ENCODE measurements around the gene TXNL4A.

- TF ChIP-seq CTCF (IDR thresholded peaks at IDR 0.05; ENCODE audit: borderline replicate concordance, extremely low read depth, low read length, poor library complexity, severe bottlenecking) (no peak), EZH2 (IDR thresholded peaks at IDR 0.05; ENCODE audit: borderline replicate concordance, low read depth, low read length, severe bottlenecking) (no peak)
These were observed at the start of gene TXNL4A for GRCh38 chr18:79988451-79989194.

Data from DND-41 (cell line).